GM21423 (cell line): ENCODE measurements around the gene CSN1S1.
"Not testable (repeated sequence)": the region's sequence is repeated elsewhere in the genome, so short reads cannot be mapped to it uniquely, and the experiment has no call there.

Experiments
- ATAC-seq: cut with Tn5 transposase; IDR thresholded peaks from one replicate; pipeline ENCODE4 v1.9.1; 2021; ENCODE audit warnings: mild to moderate bottlenecking, moderate library complexity; ENCODE audit not compliant: unreplicated experiment

CSN1S1 gene

DNA sequence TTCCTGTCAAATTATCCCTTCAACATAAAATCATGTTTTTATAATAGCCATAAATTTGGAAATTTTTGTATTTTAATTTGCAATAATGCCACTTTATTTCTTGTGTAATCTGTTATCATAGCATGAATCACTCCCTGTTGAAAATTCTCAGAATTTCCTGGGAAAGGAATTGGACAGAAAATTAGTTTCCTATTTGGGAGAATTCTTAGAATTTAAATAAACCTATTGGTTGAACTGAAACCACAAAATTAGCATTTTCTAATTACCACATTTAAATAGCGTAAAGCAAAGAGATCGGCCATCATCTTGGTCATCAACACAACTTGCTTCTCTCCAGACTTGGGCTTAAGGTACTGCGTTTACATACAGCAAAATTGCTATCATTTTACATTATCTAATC, at the start of gene CSN1S1:
Gene CSN1S1 (plus strand): TSS at position 301 of the 400 bp plus-strand sequence. CDS start 1,488 bp downstream, outside the sequence.
- no peak for ATAC-seq

- peak; percentile 73 for ATAC-seq
Measured at GRCh38 chr4:69881173-69881773, 49.6 kb upstream of the CSN1S1 start.

DNA sequence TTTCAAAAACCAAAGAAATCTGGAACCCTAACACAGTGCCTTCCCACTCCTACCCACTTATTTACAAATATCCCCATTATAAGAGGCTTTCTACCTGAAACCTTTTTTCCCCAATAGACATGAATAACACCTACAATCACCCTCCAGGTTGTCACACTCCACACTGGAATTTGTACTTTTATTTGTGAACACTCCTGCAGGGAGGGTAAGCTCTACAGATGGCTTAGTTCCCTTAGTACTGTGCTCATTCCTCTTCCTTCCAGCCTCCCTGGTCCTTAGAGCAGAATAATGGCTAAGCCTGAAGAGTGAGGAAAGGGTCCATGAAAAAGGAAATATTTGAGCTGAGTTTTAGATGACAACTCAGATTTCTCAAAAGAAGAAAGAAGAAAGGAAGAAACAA, 48.7 kb upstream of the CSN1S1 start:
- no peak for ATAC-seq

GRCh38 chr4:69888336-69888735, 42.5 kb upstream of the CSN1S1 start:
- no peak for ATAC-seq

DNA sequence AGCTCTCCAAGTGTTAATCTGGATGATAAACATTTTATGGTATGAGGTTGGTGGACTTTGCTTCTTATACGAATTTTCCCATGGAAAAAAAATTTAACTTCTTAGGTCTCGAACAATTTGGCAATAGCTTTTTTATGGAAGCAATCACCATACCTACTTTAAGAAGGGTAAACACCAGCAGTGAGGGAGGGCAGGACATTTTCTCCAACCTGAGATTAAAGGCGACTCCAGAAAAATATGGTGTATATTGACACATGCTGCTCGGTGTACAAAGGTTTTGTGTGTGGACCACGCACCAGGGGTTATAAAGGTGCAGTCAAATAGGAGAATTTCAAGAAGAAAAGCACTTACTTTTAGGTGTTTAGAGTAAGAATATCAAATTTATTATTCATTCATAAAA, 36.7 kb upstream of the CSN1S1 start:
- ATAC-seq: no peak

- no peak for ATAC-seq
Measured at GRCh38 chr4:69894721-69895120, 36.1 kb upstream of the CSN1S1 start.

DNA sequence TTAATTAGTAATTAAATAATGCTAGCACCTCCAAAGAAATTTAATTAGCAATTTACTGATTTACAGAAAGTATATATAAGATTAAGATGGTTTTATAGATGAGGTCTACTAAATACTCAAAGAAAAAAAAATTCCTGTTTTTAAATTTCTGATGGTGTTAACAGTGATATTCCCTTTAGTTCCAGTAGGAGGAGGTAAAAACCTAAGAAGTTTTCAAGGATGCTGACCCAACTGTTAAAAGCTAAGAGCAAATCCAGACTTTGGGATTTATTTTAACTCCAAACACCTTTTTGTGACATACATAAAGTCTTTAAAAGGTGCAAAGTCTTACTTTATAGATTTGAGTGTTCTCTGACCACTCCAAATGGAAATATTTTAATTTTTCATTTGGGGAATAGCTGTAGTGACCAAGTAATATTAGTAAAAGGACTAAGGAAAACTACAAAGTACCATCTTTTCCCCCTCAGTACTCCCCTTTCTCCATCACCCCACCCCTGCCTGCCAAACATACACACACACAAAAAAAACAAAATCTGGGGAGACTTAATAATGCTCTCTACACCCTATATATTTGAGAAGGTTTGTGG, 34.2 kb upstream of the CSN1S1 start:
- no peak for ATAC-seq

- no peak for ATAC-seq
Measured at GRCh38 chr4:69907151-69907550, 23.7 kb upstream of the CSN1S1 start.

DNA sequence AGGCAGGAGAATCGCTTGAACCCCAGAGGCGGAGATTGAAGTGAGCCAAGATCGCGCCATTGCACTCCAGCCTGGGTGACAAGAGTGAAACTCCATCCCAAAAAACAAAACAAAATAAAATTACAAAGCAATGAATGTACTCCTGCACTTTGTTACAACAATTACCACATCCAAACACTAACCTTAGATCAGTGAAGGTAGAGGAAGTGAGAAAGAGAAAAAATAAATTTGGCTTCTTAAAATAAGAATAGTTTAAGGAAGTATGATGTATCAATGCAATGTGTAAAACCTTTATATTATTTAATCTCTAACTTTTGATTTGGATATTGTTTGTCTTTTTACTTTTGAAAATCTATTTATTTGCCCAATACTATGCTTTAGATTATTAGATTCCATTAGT, 21.7 kb upstream of the CSN1S1 start:
- ATAC-seq: no peak

- ATAC-seq: peak; percentile 74
Measured at GRCh38 chr4:69910016-69910782, 20.7 kb upstream of the CSN1S1 start.

- no peak for ATAC-seq
Measured at GRCh38 chr4:69920874-69921273, 10.0 kb upstream of the CSN1S1 start.

- ATAC-seq: not testable (repeated sequence)
Measured at GRCh38 chr4:69923782-69924410, 7.0 kb upstream of the CSN1S1 start.

DNA sequence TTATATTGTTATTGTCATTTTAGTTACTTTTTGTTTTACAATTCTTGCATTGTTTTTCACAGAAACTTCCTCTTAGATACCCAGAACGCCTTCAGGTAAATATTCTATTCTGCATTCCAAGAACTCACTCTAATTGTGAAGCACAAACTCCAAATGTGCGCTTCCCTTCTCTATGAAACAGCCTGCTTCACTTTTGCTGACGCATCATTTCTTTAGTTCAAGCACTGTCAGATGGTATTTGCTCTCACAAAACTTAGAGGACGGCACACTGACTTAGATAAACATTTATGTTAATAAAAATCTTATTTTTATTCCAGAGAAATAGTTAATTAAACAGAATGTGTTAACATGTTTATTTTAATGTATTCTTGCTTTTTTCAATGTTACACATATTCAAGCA, 3.3 kb downstream of the CSN1S1 start:
- no peak for ATAC-seq

GRCh38 chr4:69936566-69936965, 5.7 kb downstream of the CSN1S1 start:
- no peak for ATAC-seq

- ATAC-seq: no peak
Measured at GRCh38 chr4:69951602-69952001, 20.7 kb downstream of the CSN1S1 start.

DNA sequence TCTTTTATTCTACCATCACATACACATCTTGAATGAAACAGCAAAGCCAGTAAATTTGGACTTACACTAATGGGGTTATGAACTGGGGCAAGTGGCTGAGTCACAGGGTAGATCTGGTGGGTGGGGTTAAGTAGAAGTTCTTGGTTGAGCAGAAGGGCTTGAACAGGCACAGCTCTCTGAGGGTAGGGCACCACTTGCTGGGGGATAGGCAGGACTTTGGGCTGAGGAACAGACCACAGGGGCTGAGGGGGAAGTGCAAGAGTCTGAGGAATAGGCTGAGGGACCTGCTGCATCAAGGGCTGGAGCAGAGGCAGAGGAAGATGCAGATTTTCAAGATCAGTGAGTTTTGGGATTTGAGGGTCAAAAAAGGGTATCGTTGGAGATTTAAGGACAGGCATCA, 26.3 kb downstream of the CSN1S1 start:
- ATAC-seq: no peak

- no peak for ATAC-seq
Measured at GRCh38 chr4:69965628-69966027, 34.8 kb downstream of the CSN1S1 start, which contains the start of gene CSN2. CSN2 (minus strand) TSS chr4:69965728; CDS start chr4:69960995, 4,733 bp downstream.

- ATAC-seq: no peak
Measured at GRCh38 chr4:69970071-69970470, 39.2 kb downstream of the CSN1S1 start.

DNA sequence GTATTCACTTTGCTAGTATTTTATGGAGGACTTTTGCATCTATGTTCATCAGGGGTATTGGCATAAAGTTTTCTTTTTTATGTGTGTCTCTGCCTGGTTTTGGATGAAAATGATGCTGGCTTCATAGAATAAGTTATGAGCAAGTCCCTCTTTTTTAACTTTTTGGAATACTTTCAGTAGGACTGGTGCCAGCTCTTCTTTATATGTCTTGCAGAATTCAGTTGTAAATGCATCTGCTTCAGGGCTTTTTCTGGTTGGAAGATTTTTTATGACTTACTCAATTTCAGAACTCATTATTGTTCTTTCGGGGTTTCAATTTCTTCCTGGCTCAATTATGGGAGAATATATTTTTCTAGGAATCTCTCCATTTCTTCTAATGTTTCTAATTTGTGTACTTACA, 43.8 kb downstream of the CSN1S1 start:
- ATAC-seq: no peak

DNA sequence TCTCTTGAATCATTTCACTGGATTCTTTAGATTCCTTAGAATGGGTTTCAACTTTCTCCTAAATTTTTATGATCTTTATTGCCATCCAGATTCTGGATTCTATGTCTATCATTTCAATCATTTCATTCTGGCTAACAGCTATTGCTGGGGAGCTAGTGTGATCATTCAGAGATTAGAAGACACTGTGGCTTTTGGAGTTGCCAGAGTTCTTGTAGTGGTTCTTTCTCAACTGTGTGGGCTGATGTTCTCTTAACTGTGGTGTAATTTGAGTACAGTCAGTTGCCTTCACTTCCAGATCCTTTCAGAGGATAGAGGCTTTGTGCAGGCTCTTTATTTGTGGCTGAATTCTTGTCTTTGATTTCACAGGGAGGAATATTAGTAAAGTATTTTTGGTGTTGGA, 46.7 kb downstream of the CSN1S1 start:
- no peak for ATAC-seq

- ATAC-seq: no peak
Measured at GRCh38 chr4:69984030-69984443, 53.2 kb downstream of the CSN1S1 start.

DNA sequence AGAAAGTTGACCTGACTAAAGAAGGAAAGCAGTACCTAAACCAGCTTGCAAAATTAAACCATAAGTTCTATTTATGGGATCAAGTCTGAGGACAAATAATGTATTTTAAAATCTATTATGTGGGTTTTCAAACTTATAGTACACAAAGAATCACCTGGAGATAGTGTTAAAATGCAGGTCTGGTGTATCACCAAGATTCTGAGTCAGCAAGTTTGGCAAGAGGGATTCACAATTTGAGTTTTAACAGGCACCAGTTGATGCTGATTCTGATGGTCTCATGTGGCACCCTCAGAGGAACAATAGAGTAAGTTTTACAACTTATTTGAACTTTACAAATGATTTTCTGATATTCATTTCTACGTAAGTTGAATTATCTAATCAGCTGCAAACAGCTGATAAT, 55.8 kb downstream of the CSN1S1 start:
- no peak for ATAC-seq
